GM21529 (cell line): ENCODE data around the gene BLNK.

ENCODE experiments used
- ATAC-seq: cut with Tn5 transposase; IDR thresholded peaks from one replicate; pipeline ENCODE4 v1.9.1; 2021; ENCODE audit not compliant: unreplicated experiment

The BLNK gene

GRCh38 chr10:96263669-96264068, 7.7 kb downstream of the BLNK start:
- no peak for ATAC-seq

GRCh38 chr10:96263176-96263575, 8.2 kb downstream of the BLNK start:
- ATAC-seq = no peak

- ATAC-seq = no peak
Measured at GRCh38 chr10:96261930-96262329, 9.4 kb downstream of the BLNK start.

- no peak for ATAC-seq
Measured at GRCh38 chr10:96261132-96261531, 10.2 kb downstream of the BLNK start.

- no peak for ATAC-seq
Measured at GRCh38 chr10:96260014-96260413, 11.4 kb downstream of the BLNK start.

- ATAC-seq = no peak
Measured at GRCh38 chr10:96259150-96259549, 12.2 kb downstream of the BLNK start.

- ATAC-seq = no peak
Measured at GRCh38 chr10:96257944-96258343, 13.4 kb downstream of the BLNK start.

GRCh38 chr10:96255549-96256333, 15.6 kb downstream of the BLNK start:
- no peak for ATAC-seq

GRCh38 chr10:96254976-96255375, 16.4 kb downstream of the BLNK start:
- ATAC-seq = no peak

GRCh38 chr10:96252730-96253129, 18.6 kb downstream of the BLNK start:
- ATAC-seq = no peak

- ATAC-seq = no peak
Measured at GRCh38 chr10:96250349-96250748, 21.0 kb downstream of the BLNK start.

- no peak for ATAC-seq
Measured at GRCh38 chr10:96249264-96249663, 22.1 kb downstream of the BLNK start.

- peak; percentile 98 for ATAC-seq
Measured at GRCh38 chr10:96244354-96244753, 27.0 kb downstream of the BLNK start.

- no peak for ATAC-seq
Measured at GRCh38 chr10:96243296-96243695, 28.1 kb downstream of the BLNK start.

GRCh38 chr10:96242822-96243221, 28.5 kb downstream of the BLNK start:
- no peak for ATAC-seq

GRCh38 chr10:96238646-96239623, 32.4 kb downstream of the BLNK start:
- no peak for ATAC-seq

GRCh38 chr10:96236876-96237275, 34.5 kb downstream of the BLNK start:
- no peak for ATAC-seq

GRCh38 chr10:96236090-96236478, 35.3 kb downstream of the BLNK start:
- ATAC-seq = no peak

GRCh38 chr10:96235326-96236089, 35.9 kb downstream of the BLNK start:
- no peak for ATAC-seq

- ATAC-seq = no peak
Measured at GRCh38 chr10:96233959-96234358, 37.4 kb downstream of the BLNK start.

GRCh38 chr10:96230527-96230926, 40.8 kb downstream of the BLNK start:
- ATAC-seq = no peak
